Esophagus squamous epithelium (tissue), 5 donors: ENCODE data around the gene LORICRIN. TPM values are rescaled to one million over a fixed set of nuclear protein-coding genes. Genes with fewer than 3 reads are reported as not detected.

ENCODE experiments used
- DNase-seq: peaks from one replicate; lab custom pipeline; 2025; lab: John Stamatoyannopoulos, UW
- H3K27ac ChIP-seq, 4 donors: fragments of 200-600 bp; sonication (generic); one replicate each; pipeline ENCODE4 v1.5.1; 2016 to 2019; ENCODE audit warnings: mild to moderate bottlenecking in 1 of 4
- H3K27me3 ChIP-seq, 4 donors: fragments of 200-600 bp; sonication (generic); 1 replicate in 3 of 4; 2 replicates in 1 of 4; pipeline versions ENCODE4 v1.5.1 to v1.6.0; 2017 to 2021; ENCODE audit warnings: antibody characterized with exemption in 1 of 4
- H3K36me3 ChIP-seq, 3 donors: fragments of 200-600 bp; sonication (generic); one replicate each; pipeline ENCODE4 v1.5.1; 2016 to 2019
- H3K4me1 ChIP-seq, 3 donors: fragments of 200-600 bp; sonication (generic); one replicate each; pipeline ENCODE4 v1.5.1; 2017 to 2019
- H3K4me3 ChIP-seq, 4 donors: fragments of 200-600 bp; sonication (generic); 1 replicate in 3 of 4; 2 replicates in 1 of 4; pipeline ENCODE4 v1.5.1; 2016 to 2019; ENCODE audit warnings: mild to moderate bottlenecking in 2 of 4, moderate library complexity in 1 of 4
- H3K9me3 ChIP-seq, 3 donors: fragments of 200-600 bp; sonication (generic); one replicate each; pipeline ENCODE4 v1.5.1; 2016 to 2019
- POLR2A ChIP-seq, 4 donors: fragments of 450-650 bp; IDR thresholded peaks; one replicate each; pipeline ENCODE4 v1.6.1; 2017; ENCODE audit warnings: antibody characterized with exemption in 4 of 4, mild to moderate bottlenecking in 4 of 4, moderate library complexity in 3 of 4
- whole genome bisulfite sequencing, 2 donors: methylation state at CpG; one replicate each; pipeline ENCODE4 v1.1.5; 2018; 5-methylcytosine and 5-hydroxymethylcytosine counted together
- intact Hi-C: fragments of 100-400 bp; cut with DNase I; formaldehyde crosslinking; loops from one replicate; pipeline ENCODE4 v1.15.0; 2022
- total RNA-seq, 4 donors: library from RNA; depleted of rRNA; stranded (reverse); fragments of >200 nt; gene quantifications; one replicate each; pipeline ENCODE4 v1.1.0, GENCODE V29; 2016
- TF ChIP-seq, protein P1 (sequence below), 6 experiments: fragments of 450-650 bp in 4 of 6; fragments of 200-600 bp in 2 of 6; sonication (generic) in 2 of 6; IDR thresholded peaks; one replicate each; pipeline ENCODE4 v1.5.1; 2016 to 2019; ENCODE audit warnings: antibody characterized with exemption in 6 of 6, mild to moderate bottlenecking in 4 of 6, moderate library complexity in 4 of 6
- donor health status: DM: yes; HTN: yes; CAD: no.

LORICRIN gene
- total RNA-seq, 4 donors from 2014 or later, result not detected

DNA sequence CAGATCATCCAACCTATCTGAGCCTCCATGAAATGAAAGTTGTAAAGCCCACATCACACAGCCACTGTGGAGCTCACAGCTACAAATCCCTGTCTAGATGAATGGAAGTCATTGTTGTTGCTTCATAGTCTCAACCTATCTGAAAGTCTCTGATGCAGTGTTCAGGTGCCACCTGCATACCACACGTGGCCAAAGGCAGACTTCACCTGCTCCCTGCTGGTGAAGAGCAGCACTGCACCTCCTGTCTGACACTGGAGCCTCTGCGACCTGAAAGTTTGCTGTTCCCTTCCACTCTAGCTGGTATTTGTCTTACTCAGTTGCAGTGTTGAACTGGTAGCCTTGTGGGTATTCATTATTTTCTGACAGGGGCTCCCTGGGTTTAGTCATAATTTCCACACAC, 18.4 kb downstream of the LORICRIN start:
- Histone ChIP-seq H3K27me3 (peaks cover 0 to under 1% (median 0%) of the 10 kb centered on the region in 4 donors), H3K9me3 (no peaks in the 10 kb centered on the region), H3K4me3 (no peak overlapping the region), H3K36me3 (no peaks in the 10 kb centered on the region), H3K4me1 (peaks cover 0 to 34% (median 4%) of the 10 kb centered on the region in 3 donors), H3K27ac (no peak overlapping the region)
- WGBS, 2 donors, result 14 to 25% methylated on average over 2 of the region's 2 CpGs
- intact Hi-C loops, result no loop called here
- no peak for DNase-seq
- TF ChIP-seq, protein P1, sequence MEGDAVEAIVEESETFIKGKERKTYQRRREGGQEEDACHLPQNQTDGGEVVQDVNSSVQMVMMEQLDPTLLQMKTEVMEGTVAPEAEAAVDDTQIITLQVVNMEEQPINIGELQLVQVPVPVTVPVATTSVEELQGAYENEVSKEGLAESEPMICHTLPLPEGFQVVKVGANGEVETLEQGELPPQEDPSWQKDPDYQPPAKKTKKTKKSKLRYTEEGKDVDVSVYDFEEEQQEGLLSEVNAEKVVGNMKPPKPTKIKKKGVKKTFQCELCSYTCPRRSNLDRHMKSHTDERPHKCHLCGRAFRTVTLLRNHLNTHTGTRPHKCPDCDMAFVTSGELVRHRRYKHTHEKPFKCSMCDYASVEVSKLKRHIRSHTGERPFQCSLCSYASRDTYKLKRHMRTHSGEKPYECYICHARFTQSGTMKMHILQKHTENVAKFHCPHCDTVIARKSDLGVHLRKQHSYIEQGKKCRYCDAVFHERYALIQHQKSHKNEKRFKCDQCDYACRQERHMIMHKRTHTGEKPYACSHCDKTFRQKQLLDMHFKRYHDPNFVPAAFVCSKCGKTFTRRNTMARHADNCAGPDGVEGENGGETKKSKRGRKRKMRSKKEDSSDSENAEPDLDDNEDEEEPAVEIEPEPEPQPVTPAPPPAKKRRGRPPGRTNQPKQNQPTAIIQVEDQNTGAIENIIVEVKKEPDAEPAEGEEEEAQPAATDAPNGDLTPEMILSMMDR (IDR thresholded peaks at IDR 0.05), result peak; percentile 41 to 93 (median 81)
- TF ChIP-seq POLR2A (IDR thresholded peaks at IDR 0.05), result no peak

DNA sequence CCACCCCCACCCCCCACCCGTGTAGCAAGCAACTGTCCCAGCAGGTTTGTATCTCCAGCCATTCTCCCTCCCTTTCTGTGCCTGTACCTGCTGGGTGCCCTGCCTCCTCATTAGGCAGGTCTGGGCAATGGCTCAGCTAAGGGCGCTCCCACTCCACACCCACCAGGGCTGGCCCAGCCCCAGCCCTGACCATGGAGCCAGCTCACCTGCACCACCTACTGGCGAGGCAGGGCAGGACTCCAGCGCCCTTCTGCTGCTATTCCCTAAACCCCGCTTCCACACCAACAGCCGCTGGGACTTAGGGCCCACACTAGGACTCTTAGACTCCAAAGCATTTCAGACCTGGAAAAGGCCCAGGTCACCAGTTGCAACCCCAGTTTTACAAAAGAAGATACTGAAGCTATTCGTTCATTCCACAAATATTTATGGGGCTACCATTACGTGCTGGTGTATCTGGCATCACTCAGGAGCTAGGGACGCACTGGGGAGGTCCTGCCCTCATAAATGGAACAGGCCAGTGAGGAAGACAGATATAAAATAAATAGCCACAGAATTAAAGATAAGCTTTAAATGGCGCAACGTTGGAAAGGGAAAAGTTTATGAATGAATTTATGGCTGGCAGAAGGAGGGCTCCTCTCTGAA, 29.3 kb downstream of the LORICRIN start:
- H3K36me3 ChIP-seq, result no peaks in the 10 kb centered on the region
- no peak for DNase-seq
- H3K4me3 ChIP-seq, result no peak overlapping the region
- H3K4me1 ChIP-seq, result peaks cover 11 to 78% (median 38%) of the 10 kb centered on the region in 3 donors
- intact Hi-C loops, result no loop called here
- no peaks in the 10 kb centered on the region for H3K9me3 ChIP-seq
- H3K27ac ChIP-seq, result peak overlapping the region; percentile 15 to 95 (median 90)
- peaks cover 0 to 5% (median 0%) of the 10 kb centered on the region in 4 donors for H3K27me3 ChIP-seq
- 68% methylated on average over 4 to 7 of the region's 11 CpGs for WGBS, 2 donors
- TF ChIP-seq, protein P1 (IDR thresholded peaks at IDR 0.05), result peak; percentile 60 to 97 (median 79)
- TF ChIP-seq POLR2A (IDR thresholded peaks at IDR 0.05), result no peak

DNA sequence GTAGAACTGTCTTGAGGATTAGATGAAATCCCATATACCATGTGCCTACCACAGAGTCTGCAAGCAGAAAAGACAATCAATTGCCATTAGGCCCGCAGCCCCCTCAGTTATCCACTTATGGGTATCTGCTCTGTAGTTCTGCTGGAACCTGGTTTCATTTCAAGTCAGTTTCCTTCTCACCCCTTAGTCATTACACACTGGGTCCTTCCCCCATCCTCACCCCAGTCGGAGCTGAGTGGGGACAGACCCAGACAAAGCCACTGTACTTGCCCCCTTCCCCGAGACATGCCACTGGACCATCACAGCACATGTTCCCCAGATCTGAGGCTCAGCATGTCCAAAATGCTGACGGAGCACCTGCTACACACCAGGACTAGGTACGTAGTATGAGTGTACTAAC, 32.0 kb downstream of the LORICRIN start:
- Histone ChIP-seq H3K4me1 (peaks cover 16 to 86% (median 44%) of the 10 kb centered on the region in 3 donors), H3K27me3 (peaks cover 0 to 5% (median 0%) of the 10 kb centered on the region in 4 donors), H3K9me3 (no peaks in the 10 kb centered on the region), H3K27ac (peak overlapping the region; percentile 85 to 95 (median 90)), H3K4me3 (no peak overlapping the region), H3K36me3 (peaks cover 0 to 6% (median 0%) of the 10 kb centered on the region in 3 donors)
- no peak for DNase-seq
- TF ChIP-seq, protein P1 (IDR thresholded peaks at IDR 0.05), result no peak
- no peak for TF ChIP-seq POLR2A (IDR thresholded peaks at IDR 0.05)
- WGBS, 2 donors, result 66 to 73% methylated on average over 5 of the region's 5 CpGs
- intact Hi-C loops, result no loop called here

DNA sequence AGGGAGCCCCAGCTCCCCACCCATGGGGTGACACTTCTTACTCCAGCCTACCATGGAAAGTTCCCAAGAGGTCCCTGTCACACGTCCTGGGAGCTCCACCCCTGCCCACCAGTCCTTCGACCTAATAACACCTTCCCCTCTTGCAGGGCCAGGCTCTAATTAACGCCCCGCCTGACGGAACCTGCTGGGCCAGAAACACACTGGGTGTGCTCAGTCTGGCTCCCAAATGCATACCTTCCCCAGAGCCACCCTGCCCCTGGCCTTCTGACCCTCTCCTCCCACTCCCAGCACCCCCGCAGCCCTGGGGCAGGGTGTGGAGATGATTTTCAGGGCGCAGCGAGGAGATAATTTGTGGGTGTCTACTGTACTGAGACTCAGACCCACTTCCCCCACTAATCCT, 32.7 kb downstream of the LORICRIN start:
- TF ChIP-seq POLR2A (IDR thresholded peaks at IDR 0.05), result no peak
- TF ChIP-seq, protein P1 (IDR thresholded peaks at IDR 0.05), result no peak
- WGBS, 2 donors, result 28 to 52% methylated on average over 5 to 7 of the region's 8 CpGs
- intact Hi-C loops, result no loop called here
- Histone ChIP-seq H3K27ac (peak overlapping the region; percentile 85 to 95 (median 90)), H3K4me1 (peaks cover 16 to 79% (median 39%) of the 10 kb centered on the region in 3 donors), H3K9me3 (no peaks in the 10 kb centered on the region), H3K4me3 (peak overlapping the region in 1 of 4 donors; percentile 20), H3K27me3 (peaks cover 0 to 5% (median 0%) of the 10 kb centered on the region in 4 donors), H3K36me3 (peaks cover 0 to 13% (median 0%) of the 10 kb centered on the region in 3 donors)
- no peak for DNase-seq

DNA sequence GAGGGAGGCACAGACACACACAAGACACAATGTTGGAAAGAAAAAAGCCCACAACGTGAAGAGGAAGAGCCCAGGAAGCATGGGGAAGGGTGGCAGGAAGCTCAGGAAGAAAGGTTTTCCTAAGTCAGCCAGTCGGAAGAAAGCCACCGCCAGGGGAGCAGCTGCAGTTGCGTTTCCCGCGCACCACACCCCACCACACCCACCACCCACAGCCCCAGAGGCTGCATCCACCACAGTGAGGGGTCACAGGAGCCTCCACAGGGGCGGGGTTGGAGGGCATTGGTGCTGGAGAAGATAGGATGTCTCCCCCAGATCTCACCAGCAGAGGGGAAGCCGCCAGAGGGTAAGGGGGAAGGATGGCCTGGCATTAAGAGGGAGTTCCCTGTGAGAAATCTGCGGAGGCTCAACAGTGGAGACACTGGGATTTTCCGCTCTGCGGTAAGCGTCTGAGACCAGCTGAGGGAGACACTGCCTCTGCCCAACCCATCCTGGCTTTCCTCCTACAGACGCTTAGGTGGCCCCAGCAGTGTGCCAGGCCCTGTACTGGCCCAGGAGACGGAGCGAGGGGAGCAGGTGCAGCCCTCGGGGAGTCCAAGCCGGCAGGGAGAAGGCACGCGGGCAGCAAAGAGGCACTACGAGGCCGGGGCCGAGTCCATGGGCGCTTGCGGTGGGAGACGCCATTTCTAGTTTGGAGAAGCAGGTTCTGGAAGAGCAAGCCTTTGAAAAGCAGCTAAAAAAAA, 33.4 kb downstream of the LORICRIN start:
- peaks cover 16 to 72% (median 33%) of the 10 kb centered on the region in 3 donors for H3K4me1 ChIP-seq
- H3K9me3 ChIP-seq, result no peaks in the 10 kb centered on the region
- no peak for TF ChIP-seq POLR2A (IDR thresholded peaks at IDR 0.05)
- TF ChIP-seq, protein P1 (IDR thresholded peaks at IDR 0.05), result peak in 3 of 6 experiments; percentile 45 to 74 (median 50)
- 16 to 33% methylated on average over 13 to 18 of the region's 25 CpGs for WGBS, 2 donors
- peak overlapping the region; percentile 4 to 20 (median 12) for H3K4me3 ChIP-seq
- H3K36me3 ChIP-seq, result peaks cover 0 to 13% (median 0%) of the 10 kb centered on the region in 3 donors
- DNase-seq, result no peak
- H3K27ac ChIP-seq, result peak overlapping the region; percentile 85 to 95 (median 90)
- intact Hi-C loops, result no loop called here
- H3K27me3 ChIP-seq, result peaks cover 0 to 5% (median 0%) of the 10 kb centered on the region in 4 donors
